GM19043 (cell line): ENCODE data around the gene INSL3.

Source experiments
- ATAC-seq: cut with Tn5 transposase; IDR thresholded peaks from one replicate; pipeline ENCODE4 v1.9.1; 2021; ENCODE audit warnings: low read depth; ENCODE audit not compliant: unreplicated experiment

Gene INSL3

GRCh38 chr19:17847538-17848366, 26.4 kb upstream of the INSL3 start, which contains the start of gene JAK3:
Gene JAK3 (minus strand): TSS chr19:17847982. CDS start chr19:17844417, 3,565 bp downstream.
- ATAC-seq = peak; percentile 40

GRCh38 chr19:17846146-17846545, 24.8 kb upstream of the INSL3 start:
- ATAC-seq = no peak

- ATAC-seq = no peak
Measured at GRCh38 chr19:17843908-17844490, 22.7 kb upstream of the INSL3 start.

- ATAC-seq = no peak
Measured at GRCh38 chr19:17843292-17843827, 22.0 kb upstream of the INSL3 start.

GRCh38 chr19:17842663-17843291, 21.5 kb upstream of the INSL3 start:
- no peak for ATAC-seq

GRCh38 chr19:17841810-17842662, 20.7 kb upstream of the INSL3 start:
- no peak for ATAC-seq

GRCh38 chr19:17841371-17841809, 20.1 kb upstream of the INSL3 start:
- no peak for ATAC-seq

GRCh38 chr19:17840019-17840418, 18.7 kb upstream of the INSL3 start:
- ATAC-seq = no peak

- ATAC-seq = no peak
Measured at GRCh38 chr19:17837972-17838371, 16.7 kb upstream of the INSL3 start.

GRCh38 chr19:17836530-17836929, 15.2 kb upstream of the INSL3 start:
- ATAC-seq = no peak

- ATAC-seq = no peak
Measured at GRCh38 chr19:17835182-17836006, 14.1 kb upstream of the INSL3 start.

- no peak for ATAC-seq
Measured at GRCh38 chr19:17834350-17835181, 13.2 kb upstream of the INSL3 start.

GRCh38 chr19:17832443-17833208, 11.3 kb upstream of the INSL3 start:
- ATAC-seq = no peak

GRCh38 chr19:17831419-17831888, 10.1 kb upstream of the INSL3 start:
- ATAC-seq = no peak

- no peak for ATAC-seq
Measured at GRCh38 chr19:17830567-17831418, 9.5 kb upstream of the INSL3 start.

- ATAC-seq = no peak
Measured at GRCh38 chr19:17829855-17830566, 8.7 kb upstream of the INSL3 start.
